Dendritic cell treated with granulocyte-macrophage colony-stimulating factor and Interleukin-4, amounts not matched to agents 40 ng/mL and 50 ng/mL, for 4 days (primary cell): ENCODE data around the gene SLITRK3.

Experiments used
- H3K27ac Mint-ChIP-seq: one replicate; pipeline ENCODE4 v1.8.0; 2022; ENCODE audit warnings: mild to moderate bottlenecking, mixed read lengths
- H3K27me3 Mint-ChIP-seq: one replicate; pipeline ENCODE4 v1.8.0; 2022; ENCODE audit warnings: mild to moderate bottlenecking, mixed read lengths
- H3K36me3 Mint-ChIP-seq: one replicate; pipeline ENCODE4 v1.8.0; 2022; ENCODE audit warnings: low read depth, mixed read lengths
- H3K4me1 Mint-ChIP-seq: one replicate; pipeline ENCODE4 v1.8.0; 2022; ENCODE audit warnings: low read depth, mixed read lengths
- H3K4me3 Mint-ChIP-seq: one replicate; pipeline ENCODE4 v1.8.0; 2022; ENCODE audit warnings: mild to moderate bottlenecking, moderate library complexity, mixed read lengths
- H3K9me3 Mint-ChIP-seq: one replicate; pipeline ENCODE4 v1.8.0; 2022; ENCODE audit warnings: mixed read lengths
- intact Hi-C: fragments of 100-400 bp; cut with micrococcal nuclease; formaldehyde crosslinking; loops from one replicate; pipeline ENCODE4 v1.15.0; 2022

Gene SLITRK3, protein sequence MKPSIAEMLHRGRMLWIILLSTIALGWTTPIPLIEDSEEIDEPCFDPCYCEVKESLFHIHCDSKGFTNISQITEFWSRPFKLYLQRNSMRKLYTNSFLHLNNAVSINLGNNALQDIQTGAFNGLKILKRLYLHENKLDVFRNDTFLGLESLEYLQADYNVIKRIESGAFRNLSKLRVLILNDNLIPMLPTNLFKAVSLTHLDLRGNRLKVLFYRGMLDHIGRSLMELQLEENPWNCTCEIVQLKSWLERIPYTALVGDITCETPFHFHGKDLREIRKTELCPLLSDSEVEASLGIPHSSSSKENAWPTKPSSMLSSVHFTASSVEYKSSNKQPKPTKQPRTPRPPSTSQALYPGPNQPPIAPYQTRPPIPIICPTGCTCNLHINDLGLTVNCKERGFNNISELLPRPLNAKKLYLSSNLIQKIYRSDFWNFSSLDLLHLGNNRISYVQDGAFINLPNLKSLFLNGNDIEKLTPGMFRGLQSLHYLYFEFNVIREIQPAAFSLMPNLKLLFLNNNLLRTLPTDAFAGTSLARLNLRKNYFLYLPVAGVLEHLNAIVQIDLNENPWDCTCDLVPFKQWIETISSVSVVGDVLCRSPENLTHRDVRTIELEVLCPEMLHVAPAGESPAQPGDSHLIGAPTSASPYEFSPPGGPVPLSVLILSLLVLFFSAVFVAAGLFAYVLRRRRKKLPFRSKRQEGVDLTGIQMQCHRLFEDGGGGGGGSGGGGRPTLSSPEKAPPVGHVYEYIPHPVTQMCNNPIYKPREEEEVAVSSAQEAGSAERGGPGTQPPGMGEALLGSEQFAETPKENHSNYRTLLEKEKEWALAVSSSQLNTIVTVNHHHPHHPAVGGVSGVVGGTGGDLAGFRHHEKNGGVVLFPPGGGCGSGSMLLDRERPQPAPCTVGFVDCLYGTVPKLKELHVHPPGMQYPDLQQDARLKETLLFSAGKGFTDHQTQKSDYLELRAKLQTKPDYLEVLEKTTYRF

DNA sequence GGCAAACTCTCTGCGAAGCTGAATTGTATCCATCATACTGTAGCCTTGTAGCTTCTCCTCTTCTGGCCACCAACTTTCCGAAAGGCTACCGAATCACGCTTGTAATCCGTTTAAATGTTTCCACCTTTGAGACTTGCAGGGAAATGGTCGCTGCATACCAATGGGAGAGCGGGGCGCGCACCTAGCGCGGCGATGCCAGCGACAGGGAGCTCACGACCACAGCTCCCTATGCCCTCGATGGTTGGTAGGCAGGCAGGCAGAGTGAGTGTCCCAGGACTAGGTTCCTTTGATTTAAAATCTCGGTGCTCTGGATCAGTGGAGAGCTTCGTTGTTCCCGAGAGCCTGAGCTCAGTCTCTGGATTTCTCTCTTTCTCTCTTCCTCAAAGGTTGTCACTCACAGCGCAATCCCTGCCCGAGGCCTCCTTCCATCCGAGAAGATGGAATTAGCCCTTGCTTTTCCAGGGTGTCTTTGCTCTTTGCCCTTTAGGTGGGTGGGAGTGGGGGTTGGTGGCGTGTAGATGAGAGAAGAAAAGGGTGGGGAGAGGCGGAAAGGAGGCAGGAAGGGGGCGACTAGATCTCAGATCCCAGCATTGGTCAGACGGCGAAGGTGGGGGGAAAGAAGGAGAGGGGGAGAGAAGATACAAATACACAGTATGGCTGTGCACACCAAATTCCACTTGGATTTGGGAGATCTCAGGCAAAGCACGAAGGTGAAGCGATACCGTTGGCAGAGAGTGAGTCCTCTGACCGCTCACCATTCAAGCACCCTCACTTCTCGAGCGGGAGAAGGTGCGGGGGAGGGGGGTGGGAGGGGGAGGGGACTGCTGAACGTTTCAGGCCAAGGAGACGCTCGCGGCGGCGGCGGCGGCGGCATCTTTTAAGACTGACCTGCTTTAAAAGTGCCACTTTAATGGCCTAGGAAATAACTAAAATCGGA is at the start of gene SLITRK3:
TSS of gene SLITRK3 (minus strand) at position 745 of the 937 bp plus-strand sequence. CDS start 5,554 bp downstream, outside the sequence.
- Mint-ChIP-seq H3K4me3 (no peak within 1 kb of the TSS), H3K27ac (no peak within 1 kb of the TSS)

DNA sequence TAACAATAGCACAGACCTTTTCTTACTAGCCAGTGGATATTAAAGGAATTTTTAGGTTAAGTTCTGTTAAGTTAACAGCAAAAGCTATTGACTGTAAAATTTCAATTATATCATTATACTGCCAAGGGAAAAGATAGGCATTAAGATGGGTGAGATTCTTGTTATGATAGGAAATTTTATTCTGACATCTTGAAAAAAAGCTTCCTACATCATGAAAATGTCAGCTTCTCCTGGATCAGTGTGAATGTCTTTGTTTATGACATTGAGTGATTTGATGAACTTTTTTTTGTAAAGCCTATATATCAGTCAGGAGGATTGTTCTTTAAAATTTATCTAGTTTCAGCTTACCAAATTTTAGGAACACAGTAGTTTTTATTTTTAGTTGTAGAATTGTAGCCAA is 47.4 kb upstream of the SLITRK3 start:
- H3K36me3 Mint-ChIP-seq, result no peaks in the 10 kb centered on the region
- H3K9me3 Mint-ChIP-seq, result peaks cover 22% of the 10 kb centered on the region
- H3K4me3 Mint-ChIP-seq, result no peak overlapping the region
- no peak overlapping the region for H3K27ac Mint-ChIP-seq
- intact Hi-C loops, result no loop called here
- H3K27me3 Mint-ChIP-seq, result no peaks in the 10 kb centered on the region
- H3K4me1 Mint-ChIP-seq, result no peaks in the 10 kb centered on the region

More for the DNA sequence above, at the start of gene SLITRK3:
- intact Hi-C loops, result no loop called here
- H3K4me1 Mint-ChIP-seq, result peaks cover 17% of the 10 kb centered on the region
- H3K27me3 Mint-ChIP-seq, result peaks cover 64% of the 10 kb centered on the region
- H3K9me3 Mint-ChIP-seq, result no peaks in the 10 kb centered on the region
- H3K36me3 Mint-ChIP-seq, result no peaks in the 10 kb centered on the region

DNA sequence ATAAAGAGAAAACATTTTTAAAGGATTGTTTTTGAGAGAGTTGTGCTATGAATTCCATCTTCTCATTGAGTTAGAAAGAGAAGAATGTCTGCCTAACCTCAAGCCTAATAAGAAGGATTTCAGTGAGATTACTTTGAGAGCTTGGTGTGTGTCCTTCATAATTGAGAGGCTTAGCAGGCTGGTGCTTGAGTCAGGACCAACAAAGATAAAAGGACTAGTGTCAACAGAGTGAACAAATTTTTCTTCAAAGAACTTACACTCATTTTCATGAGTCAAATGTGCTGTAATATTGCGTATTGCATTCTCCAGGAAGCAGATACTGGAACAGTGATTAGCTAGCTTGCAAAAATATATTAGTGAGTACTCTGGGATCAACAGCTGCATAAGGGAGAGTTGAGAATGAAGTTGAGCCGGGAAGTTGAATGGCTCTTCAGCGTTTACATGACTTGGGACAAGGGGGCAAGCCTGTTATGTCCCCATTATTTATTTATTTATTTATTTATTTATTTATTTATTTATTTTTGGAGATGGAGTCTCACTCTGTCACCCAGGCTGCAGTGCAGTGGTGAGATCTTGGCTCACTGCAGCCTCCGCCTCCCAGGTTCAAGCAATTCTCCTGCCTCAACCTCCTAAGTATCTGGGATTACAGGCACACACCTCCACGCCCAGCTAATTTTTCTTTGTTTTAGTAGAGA is 37.5 kb upstream of the SLITRK3 start:
- H3K9me3 Mint-ChIP-seq, result no peaks in the 10 kb centered on the region
- no peaks in the 10 kb centered on the region for H3K27me3 Mint-ChIP-seq
- H3K4me3 Mint-ChIP-seq, result no peak overlapping the region
- no peaks in the 10 kb centered on the region for H3K36me3 Mint-ChIP-seq
- no peak overlapping the region for H3K27ac Mint-ChIP-seq
- intact Hi-C loops, result no loop called here
- H3K4me1 Mint-ChIP-seq, result no peaks in the 10 kb centered on the region

DNA sequence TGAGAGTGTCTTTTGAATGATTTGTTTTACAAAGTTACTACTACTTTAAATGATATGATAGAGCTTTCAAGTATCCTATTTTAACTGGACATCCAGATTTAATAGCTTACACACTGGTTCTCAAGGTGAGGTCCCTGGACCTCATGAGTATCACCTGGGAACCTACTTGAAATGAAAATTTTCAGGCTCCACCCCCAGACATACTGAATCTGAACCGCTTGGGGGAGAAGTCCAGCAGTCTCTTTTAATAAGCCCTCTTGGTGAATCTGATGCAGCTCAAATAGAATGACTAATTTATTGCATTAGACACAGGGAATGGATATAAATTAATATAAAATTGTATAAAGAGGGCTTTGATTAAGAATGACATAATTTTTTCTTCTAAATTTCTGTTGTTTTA is 29.4 kb upstream of the SLITRK3 start:
- Mint-ChIP-seq H3K36me3 (no peaks in the 10 kb centered on the region), H3K4me3 (no peak overlapping the region), H3K27ac (no peak overlapping the region), H3K27me3 (no peaks in the 10 kb centered on the region), H3K9me3 (no peaks in the 10 kb centered on the region), H3K4me1 (no peaks in the 10 kb centered on the region)
- intact Hi-C loops, result no loop called here

DNA sequence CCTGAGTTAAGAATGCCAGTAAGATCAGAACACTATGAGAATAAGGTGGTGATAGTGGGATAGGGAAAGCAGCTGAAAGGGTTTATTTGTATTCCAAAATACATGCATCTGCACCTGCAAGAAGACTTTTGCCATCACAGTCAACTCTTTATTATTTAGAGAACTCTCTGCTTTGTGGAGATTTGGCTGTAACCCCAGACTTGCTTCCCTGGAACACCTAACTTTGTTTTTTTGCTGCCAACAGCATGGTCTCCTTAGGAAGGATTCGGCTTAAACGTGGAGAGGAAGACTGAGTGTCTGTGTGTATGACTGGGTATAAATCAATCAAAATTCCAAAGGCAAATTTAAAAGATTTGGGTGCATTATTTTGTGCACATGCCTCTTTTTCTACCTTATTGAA is 21.6 kb upstream of the SLITRK3 start:
- Mint-ChIP-seq H3K36me3 (no peaks in the 10 kb centered on the region), H3K27me3 (no peaks in the 10 kb centered on the region), H3K27ac (no peak overlapping the region), H3K9me3 (no peaks in the 10 kb centered on the region), H3K4me1 (no peaks in the 10 kb centered on the region), H3K4me3 (no peak overlapping the region)
- intact Hi-C loops, result no loop called here

DNA sequence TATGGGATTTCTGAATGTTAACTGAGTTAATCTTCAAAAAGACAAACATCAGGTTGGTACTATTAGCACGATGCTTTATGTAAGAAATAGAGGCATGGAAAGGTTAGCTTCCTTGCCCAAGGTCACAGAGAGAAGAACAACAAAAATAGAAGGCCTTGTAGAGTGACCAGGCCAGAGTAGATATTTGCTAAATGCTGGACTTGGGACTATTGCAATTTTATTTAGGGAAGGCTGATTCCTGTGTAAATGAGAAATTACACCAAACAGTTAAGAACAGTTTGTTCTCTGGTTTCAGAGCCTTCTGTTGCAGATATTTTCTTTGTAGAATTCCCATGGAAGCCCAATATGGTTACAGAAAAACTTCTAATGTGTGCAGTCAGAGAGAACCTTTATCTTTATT is 16.4 kb upstream of the SLITRK3 start:
- no peak overlapping the region for H3K27ac Mint-ChIP-seq
- no peaks in the 10 kb centered on the region for H3K36me3 Mint-ChIP-seq
- H3K4me3 Mint-ChIP-seq, result no peak overlapping the region
- peaks cover 2% of the 10 kb centered on the region for H3K27me3 Mint-ChIP-seq
- H3K9me3 Mint-ChIP-seq, result no peaks in the 10 kb centered on the region
- H3K4me1 Mint-ChIP-seq, result no peaks in the 10 kb centered on the region
- intact Hi-C loops, result no loop called here

DNA sequence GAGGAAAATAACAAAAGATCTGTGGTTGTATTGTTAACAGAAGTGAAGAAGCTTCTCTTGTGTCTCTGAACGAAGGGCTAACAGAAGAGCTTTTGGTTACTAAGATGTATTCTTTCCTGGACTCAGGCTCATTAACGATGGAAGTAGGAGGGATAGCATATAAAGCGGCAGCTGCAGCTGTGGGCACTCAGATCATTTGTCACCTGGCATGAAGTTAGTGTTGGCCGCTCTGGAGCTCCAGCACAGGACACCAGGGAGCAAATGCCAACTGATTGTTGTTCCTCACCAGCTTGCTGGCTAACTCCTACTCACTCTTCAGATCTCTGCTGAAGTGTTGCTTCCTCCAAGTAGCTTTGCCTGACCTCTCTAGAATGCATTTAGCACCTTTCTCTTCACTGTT is 15.5 kb upstream of the SLITRK3 start:
- Mint-ChIP-seq H3K4me1 (peaks cover 4% of the 10 kb centered on the region), H3K4me3 (no peak overlapping the region), H3K9me3 (no peaks in the 10 kb centered on the region), H3K27ac (no peak overlapping the region), H3K36me3 (no peaks in the 10 kb centered on the region), H3K27me3 (peaks cover 4% of the 10 kb centered on the region)
- intact Hi-C loops, result no loop called here

DNA sequence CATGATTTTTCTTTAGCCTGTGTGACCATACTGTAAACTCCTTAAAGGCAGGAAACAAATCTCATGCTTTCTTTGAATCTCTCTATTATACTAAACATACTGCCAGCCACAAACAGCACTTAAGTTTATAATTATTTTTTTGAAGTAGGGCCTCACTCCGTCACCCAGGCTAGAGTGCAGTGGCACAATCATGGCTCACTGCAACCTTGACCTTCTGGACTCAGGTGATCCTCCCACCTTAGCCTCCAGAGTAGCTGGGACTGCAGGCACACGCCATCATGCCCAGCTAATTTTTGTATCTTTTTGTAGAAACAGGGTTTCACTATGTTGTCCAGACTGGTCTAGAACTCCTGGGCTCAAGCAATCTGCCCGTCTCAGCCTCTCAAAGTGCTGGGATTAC is 14.5 kb upstream of the SLITRK3 start:
- H3K4me3 Mint-ChIP-seq, result no peak overlapping the region
- H3K27me3 Mint-ChIP-seq, result peaks cover 4% of the 10 kb centered on the region
- no peak overlapping the region for H3K27ac Mint-ChIP-seq
- intact Hi-C loops, result no loop called here
- no peaks in the 10 kb centered on the region for H3K36me3 Mint-ChIP-seq
- peaks cover 5% of the 10 kb centered on the region for H3K4me1 Mint-ChIP-seq
- H3K9me3 Mint-ChIP-seq, result no peaks in the 10 kb centered on the region

DNA sequence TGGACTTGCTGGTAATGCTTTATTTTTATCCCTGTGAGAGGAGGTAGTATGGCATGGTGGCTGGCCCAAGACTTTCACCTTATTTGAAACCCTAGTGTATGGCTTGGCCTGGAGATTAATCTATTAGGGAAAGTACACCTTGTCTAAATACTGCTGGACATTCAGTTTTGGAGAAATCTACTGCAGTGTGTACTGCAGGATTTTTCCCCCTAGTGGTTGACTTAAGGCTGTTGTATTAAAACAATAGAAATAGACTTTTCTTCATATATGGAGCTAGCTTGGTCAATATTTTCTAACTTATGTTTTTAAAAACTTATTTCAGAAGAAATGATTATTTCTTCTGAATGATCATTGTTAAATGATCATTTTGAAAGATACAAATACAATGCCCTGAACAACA is 13.9 kb upstream of the SLITRK3 start:
- Mint-ChIP-seq H3K4me1 (peaks cover 5% of the 10 kb centered on the region), H3K27ac (no peak overlapping the region), H3K36me3 (no peaks in the 10 kb centered on the region), H3K9me3 (no peaks in the 10 kb centered on the region), H3K27me3 (peaks cover 4% of the 10 kb centered on the region), H3K4me3 (no peak overlapping the region)
- intact Hi-C loops, result no loop called here

DNA sequence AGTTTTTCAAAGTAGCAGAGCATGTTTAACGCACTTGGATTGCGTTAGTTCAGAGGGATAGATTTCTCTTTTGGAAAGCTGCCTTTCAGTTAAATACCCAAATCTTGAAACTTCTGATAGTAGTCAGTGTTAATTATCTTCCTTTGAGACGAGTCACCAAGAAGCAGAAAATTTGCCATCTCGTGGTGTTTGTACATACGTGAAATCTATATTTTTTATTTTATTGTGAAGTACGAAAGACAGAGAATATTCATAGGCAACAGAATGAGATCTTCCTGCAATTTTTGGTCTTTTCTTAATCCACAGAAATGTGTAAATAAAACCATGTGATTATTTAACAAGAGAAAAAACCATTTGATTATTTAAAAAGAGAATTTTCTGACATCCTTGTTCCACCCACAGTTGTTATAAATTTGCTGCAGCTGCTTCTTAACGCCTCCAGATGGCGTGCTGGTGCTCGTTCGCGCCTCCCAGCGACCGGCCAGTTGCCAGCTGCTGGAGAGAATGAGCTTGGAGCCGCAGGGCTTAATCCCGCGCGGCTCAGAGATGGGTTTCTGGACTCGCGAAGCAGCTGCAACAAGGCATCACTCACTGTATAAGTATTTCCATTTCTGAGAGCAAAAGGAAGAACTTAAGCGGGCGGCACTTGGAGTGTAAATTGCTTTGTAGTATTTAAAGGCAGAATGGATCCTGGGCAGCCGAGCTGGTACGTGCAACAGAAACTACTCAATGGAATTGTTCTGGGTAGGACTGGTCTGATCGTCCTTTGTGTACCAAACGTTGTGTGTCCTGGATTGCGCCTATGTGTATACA is 10.5 kb upstream of the SLITRK3 start:
- no peaks in the 10 kb centered on the region for H3K36me3 Mint-ChIP-seq
- peak overlapping the region; percentile 60 for H3K4me3 Mint-ChIP-seq
- H3K27me3 Mint-ChIP-seq, result peaks cover 4% of the 10 kb centered on the region
- no peak overlapping the region for H3K27ac Mint-ChIP-seq
- intact Hi-C loops, result no loop called here
- no peaks in the 10 kb centered on the region for H3K9me3 Mint-ChIP-seq
- H3K4me1 Mint-ChIP-seq, result peaks cover 5% of the 10 kb centered on the region

DNA sequence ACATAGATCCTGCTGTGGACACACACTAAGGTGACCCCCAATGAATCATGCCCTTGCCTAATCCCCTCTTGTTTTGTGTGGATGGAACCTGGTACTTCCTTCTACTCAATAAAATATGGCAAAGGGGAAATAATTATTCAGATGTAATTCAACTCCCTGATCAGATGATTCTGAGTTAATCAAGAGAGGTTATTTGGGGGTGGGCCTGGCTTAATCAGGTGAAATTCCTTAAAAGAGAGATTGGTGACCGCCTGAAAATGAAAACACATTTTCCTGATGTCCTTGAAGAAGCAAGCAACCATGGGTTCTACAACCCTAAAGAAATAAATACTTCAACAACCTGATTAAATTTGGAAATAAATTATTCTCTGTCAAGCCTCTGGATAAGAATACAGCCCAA is 8.3 kb upstream of the SLITRK3 start:
- Mint-ChIP-seq H3K9me3 (no peaks in the 10 kb centered on the region), H3K27me3 (peaks cover 4% of the 10 kb centered on the region), H3K27ac (no peak overlapping the region), H3K4me3 (no peak overlapping the region), H3K36me3 (no peaks in the 10 kb centered on the region), H3K4me1 (peaks cover 5% of the 10 kb centered on the region)
- intact Hi-C loops, result no loop called here

DNA sequence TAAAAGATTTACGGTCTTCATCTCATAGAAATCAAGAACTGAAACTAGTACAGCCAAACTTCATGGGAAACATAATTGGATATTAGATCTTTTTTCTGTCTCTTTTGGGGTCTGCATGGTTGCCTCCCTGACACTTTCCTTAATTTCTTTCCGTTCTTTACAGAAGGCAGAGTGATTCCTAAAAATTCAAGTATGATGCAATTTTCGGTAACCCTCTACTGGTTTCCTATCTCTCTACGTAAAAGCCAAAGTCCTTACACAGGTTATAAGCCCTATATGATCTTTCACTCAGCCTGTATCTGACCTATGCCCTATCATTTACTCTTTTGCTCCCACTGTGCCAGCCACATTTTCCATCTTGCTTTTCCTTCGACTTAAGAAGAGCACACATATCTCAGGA is 6.8 kb upstream of the SLITRK3 start:
- Mint-ChIP-seq H3K27me3 (peaks cover 7% of the 10 kb centered on the region), H3K27ac (no peak overlapping the region), H3K4me1 (peaks cover 5% of the 10 kb centered on the region), H3K9me3 (no peaks in the 10 kb centered on the region), H3K36me3 (no peaks in the 10 kb centered on the region), H3K4me3 (no peak overlapping the region)
- intact Hi-C loops, result no loop called here
